ENCODE results near the gene EXOC5. TPM values are rescaled to one million over a fixed set of nuclear protein-coding genes. Genes with fewer than 3 reads are reported as not detected.

EXOC5 gene
- total RNA-seq, 1 experiment from 2014 or later = 109 TPM

Other genes starting within 250 kb of the EXOC5 start
- 41.3 and 48.7 TPM in 2 replicates for gene AP5M1, start 66 bp upstream of the EXOC5 start, total RNA-seq (2014; rRNA removed)
- 23.2 and 31.2 TPM in 2 replicates for gene NAA30, start 121.7 kb upstream of the EXOC5 start, total RNA-seq (2014; rRNA removed)
- 0.15 and 3.3 TPM in 2 replicates for gene CCDC198, start 225.0 kb upstream of the EXOC5 start, total RNA-seq (2014; rRNA removed)